NCI-H2107 treated with DMSO at 0.1 percent for 48 hours (cell line): Measurements from ENCODE around the gene ZSWIM5.
A peak's percentile ranks its signal among the peaks of the same experiment; 100 is the strongest.
"Not testable (repeated sequence)": the region's sequence is repeated elsewhere in the genome, so short reads cannot be mapped to it uniquely, and the experiment has no call there.

ENCODE experiments used
- DNase-seq: peaks from one replicate; lab custom pipeline; 2025; ENCODE audit not compliant: unreplicated experiment; lab: John Stamatoyannopoulos, UW

Gene ZSWIM5

DNA sequence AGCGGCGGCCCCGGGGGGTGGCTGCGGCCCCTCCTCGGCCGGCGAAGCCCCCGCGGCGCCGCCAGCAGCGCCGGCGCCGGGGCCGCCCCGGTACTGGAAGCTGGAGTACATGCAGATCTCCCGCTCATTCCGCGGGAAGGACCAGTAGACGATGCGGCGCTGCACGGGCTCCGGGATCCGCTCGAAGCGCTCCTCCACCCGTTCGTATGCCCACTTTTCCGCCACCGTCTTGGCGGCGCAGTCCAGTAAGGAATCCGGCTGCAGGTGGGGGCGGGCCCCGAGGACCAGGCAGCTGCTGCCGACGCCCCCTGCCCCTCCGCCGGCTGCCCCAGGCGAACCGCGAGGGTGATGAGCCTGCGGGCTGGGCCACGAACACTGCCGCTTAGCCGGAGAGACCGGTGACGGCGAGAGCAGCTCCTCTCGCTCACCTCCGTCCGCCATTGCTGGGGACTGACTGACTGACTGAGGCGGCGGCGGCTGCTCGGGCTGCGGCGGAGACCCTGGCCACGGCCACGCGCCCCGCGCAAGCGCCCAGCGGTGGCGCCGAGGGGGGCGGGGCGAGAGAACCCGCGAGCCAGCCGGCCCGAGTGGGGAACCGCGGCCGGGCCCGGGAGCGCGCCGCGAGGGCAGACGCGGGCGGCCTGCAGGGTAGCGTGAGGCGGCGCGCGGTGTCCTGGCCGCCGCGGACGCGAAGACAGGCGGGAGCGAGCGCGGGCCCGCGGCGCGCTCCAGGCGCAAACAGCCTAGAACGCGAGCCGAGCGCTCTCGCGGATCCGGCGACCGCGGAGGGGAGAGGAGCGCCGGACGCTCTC lies at the start of gene ZSWIM5:
Gene ZSWIM5, minus strand, starts transcription at position 696 of the 812 bp plus-strand sequence. Its CDS starts 255 bp downstream, at position 441.
- DNase-seq, result peak; percentile 74

- no peak for DNase-seq
Observed at GRCh38 chr1:45254490-45254889, 48.1 kb upstream of the ZSWIM5 start.

- no peak for DNase-seq
Observed at GRCh38 chr1:45250544-45250943, 44.1 kb upstream of the ZSWIM5 start.

DNA sequence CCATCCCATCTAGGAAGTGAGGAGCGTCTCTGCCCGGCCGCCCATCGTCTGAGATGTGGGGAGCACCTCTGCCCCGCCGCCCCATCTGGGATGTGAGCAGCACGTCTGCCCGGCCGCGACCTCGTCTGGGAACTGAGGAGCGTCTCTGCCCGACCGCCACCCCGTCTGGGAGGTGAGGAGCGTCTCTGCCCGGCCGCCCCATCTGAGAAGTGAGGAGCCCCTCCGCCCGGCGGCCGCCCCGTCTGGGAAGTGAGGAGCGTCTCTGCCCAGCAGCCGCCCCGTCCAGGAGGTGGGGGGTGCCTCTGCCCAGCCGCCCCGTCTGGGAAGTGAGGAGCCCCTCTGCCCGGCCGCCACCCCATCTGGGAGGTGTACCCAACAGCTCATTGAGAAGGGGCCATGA lies 41.6 kb upstream of the ZSWIM5 start:
- not testable (repeated sequence) for DNase-seq

GRCh38 chr1:45246760-45247159 lies 40.4 kb upstream of the ZSWIM5 start:
- no peak for DNase-seq

GRCh38 chr1:45246359-45246758 lies 40.0 kb upstream of the ZSWIM5 start:
- not testable (repeated sequence) for DNase-seq

DNA sequence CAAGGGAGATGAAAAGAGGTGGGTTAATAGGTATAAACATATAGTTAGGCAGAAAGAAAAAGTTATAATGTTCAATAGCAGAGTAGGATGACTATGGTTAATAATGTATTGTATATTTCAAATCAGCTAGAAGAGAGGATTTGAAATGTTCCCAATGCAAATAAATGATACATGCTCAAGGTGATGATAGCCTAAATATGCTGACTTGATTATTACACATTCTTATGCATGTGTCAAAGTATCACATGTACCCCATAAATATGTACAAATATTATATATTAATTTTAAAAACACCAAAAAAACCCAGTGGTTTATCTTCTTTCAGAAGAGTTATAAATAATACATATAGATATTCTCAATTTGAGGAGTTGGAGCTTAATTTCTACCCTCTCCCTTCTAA lies 38.3 kb upstream of the ZSWIM5 start:
- no peak for DNase-seq

- no peak for DNase-seq
Observed at GRCh38 chr1:45243476-45244343, 37.3 kb upstream of the ZSWIM5 start.

DNA sequence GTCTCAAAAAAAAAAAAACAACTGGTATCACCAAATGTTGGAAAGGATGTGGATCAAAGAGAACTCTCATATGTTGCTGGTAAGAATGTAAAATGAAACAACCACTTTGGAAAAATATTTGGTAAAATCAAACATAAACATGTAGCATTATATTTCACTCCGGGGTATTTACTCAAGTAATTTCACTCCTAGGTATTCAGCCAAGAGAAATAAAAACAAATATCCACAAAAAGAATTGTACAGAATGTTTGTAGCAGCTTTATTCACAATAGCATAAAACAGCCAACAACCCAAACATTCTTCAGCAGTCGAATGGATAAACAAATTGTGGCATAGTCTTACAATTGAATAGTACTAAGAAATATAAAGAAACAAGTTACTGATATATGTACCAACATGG lies 32.4 kb upstream of the ZSWIM5 start:
- no peak for DNase-seq

- no peak for DNase-seq
Observed at GRCh38 chr1:45236136-45236535, 29.7 kb upstream of the ZSWIM5 start.

DNA sequence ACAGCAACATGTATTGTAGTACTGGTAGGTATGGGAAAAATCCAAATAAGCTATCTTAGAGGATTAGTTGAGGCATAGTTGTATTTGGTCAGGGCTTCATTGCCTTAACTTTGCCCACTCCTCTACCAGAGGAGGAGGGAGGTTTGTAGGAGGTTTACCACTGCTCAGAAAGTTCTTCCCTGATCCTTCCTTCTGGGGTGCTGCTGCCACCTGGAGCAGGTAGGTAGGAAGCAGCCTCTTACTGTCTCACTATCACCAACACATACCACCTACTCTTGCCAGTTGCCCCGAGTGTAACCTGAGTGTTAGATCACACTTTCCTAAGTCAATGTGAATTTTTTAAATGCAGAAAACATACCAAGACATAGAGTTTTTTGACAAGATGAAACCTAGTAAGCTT lies 24.1 kb upstream of the ZSWIM5 start:
- DNase-seq, result no peak

- DNase-seq, result no peak
Observed at GRCh38 chr1:45225598-45225997, 19.2 kb upstream of the ZSWIM5 start.

- not testable (repeated sequence) for DNase-seq
Observed at GRCh38 chr1:45223710-45224109, 17.3 kb upstream of the ZSWIM5 start.

DNA sequence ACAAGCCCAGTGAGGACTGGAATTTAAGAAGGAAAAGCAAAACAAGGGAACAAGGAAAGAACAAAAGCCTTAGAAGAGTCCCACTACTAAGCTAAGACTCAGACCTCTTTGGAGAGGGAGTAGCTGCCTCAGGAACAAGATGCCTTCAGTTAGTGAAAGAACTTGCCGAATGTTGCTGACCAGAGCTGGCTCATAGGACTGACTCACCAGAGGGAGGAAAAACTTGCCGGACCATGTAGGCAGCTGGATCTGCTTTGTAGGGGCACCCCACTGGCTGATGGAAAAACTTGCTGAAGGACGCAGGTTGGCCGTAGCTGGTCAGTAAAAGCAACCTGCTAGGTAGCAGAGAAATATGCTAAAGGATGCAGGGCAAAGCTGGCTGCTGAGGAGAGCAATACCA lies 15.3 kb upstream of the ZSWIM5 start:
- no peak for DNase-seq

DNA sequence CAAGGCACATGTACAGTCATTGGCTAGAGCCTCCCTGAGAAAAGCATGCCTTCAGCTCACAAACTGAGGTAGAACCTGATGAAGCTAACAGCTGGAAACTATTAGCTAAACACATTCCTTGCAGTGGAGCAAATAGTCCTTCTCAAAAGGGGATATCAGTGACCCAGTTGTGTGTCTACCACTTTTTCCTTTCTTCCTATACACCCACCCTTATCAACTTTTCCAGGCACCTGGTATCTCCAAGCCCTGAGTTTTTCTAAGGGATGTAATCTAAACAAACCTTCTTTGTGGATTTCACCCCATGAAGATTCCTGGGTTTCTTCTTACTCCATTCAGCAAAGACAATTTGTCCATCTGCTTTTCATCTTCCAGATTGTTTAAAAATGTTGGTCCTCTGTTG lies 10.5 kb upstream of the ZSWIM5 start:
- DNase-seq, result no peak

GRCh38 chr1:45216200-45216541 lies 9.8 kb upstream of the ZSWIM5 start:
- DNase-seq, result no peak

GRCh38 chr1:45215485-45216199 lies 9.2 kb upstream of the ZSWIM5 start:
- DNase-seq, result no peak

GRCh38 chr1:45213892-45214291 lies 7.5 kb upstream of the ZSWIM5 start:
- DNase-seq, result no peak

DNA sequence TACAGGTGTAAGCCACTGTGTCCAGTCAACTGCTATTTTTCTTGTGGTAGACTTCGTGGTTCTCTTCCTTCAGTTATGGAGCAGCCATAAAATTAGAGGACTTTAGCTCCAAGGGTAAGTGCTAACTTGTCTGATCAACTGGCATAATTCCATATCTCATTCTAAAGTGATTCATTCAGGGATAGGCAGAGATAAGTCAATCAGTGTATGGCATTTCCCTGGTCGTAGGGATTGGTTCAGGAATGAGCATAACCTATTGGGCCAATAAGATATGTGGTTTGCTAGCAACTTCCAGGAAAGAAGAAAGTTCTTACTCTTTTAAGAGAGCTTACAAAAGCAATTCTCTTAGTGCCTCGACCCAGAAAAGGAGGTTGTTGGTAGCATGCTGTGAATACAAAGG lies 4.7 kb upstream of the ZSWIM5 start:
- no peak for DNase-seq

- DNase-seq, result no peak
Observed at GRCh38 chr1:45206808-45207623, 611 bp upstream of the ZSWIM5 start.
